HEK293 (cell line): Measurements from ENCODE around the gene TUBG2.

Source experiments
- CTCF ChIA-PET: fragments of 350-600 bp; formaldehyde crosslinking; extraction: SDS; loops from one replicate; lab custom pipeline; 2021; ENCODE audit warnings: antibody characterized with exemption; lab: Yijun Ruan, JAX
- POLR2A ChIA-PET: fragments of 300-600 bp; formaldehyde crosslinking; extraction: SDS; loops from one replicate; lab custom pipeline; 2020; ENCODE audit warnings: antibody characterized with exemption, inconsistent platforms; lab: Yijun Ruan, JAX
- H3K27ac ChIP-seq: fragments of 200-500 bp; sonication (Bioruptor generic); 2 replicates; pipeline ENCODE4 v1.5.1; 2014; ENCODE audit warnings: low read depth, low read length, control low read depth, inconsistent platforms; ENCODE audit errors: extremely low read depth
- H3K36me3 ChIP-seq, 2 experiments: fragments of 200-500 bp in 1 of 2; sonication (Bioruptor generic) in 1 of 2; 1 replicate in 1 of 2; 2 replicates in 1 of 2; pipeline ENCODE4 v1.5.1; 2014 to 2017; ENCODE audit warnings: inconsistent platforms in 2 of 2, low read length in 2 of 2; ENCODE audit not compliant: control insufficient read depth in 2 of 2, insufficient read depth in 1 of 2
- H3K4me1 ChIP-seq: fragments of 200-500 bp; sonication (Bioruptor generic); 2 replicates; pipeline ENCODE4 v1.5.1; 2014; ENCODE audit warnings: mild to moderate bottlenecking, low read length, inconsistent platforms; ENCODE audit not compliant: control insufficient read depth, insufficient read depth
- H3K4me3 ChIP-seq: 2 replicates; pipeline ENCODE4 v1.5.1; 2011; ENCODE audit warnings: low read depth, mild to moderate bottlenecking, control low read depth, low read length, moderate library complexity
- H3K9me3 ChIP-seq: fragments of 200-500 bp; sonication (Bioruptor generic); 2 replicates; pipeline ENCODE4 v1.5.1; 2014; ENCODE audit warnings: low read depth, low read length, inconsistent platforms; ENCODE audit not compliant: control insufficient read depth, insufficient read depth
- OVOL3 ChIP-seq: fragments of 450-650 bp; formaldehyde crosslinking; IDR thresholded peaks from 2 replicates; pipeline ENCODE4 v1.5.1; 2016; ENCODE audit warnings: missing biosample characterization, missing genetic modification characterization
- TCF7L2 ChIP-seq: IDR thresholded peaks from 2 replicates; pipeline ENCODE4 v1.6.1; 2011; ENCODE audit warnings: low read depth, mild to moderate bottlenecking, inconsistent platforms, low read length, moderate library complexity, borderline replicate concordance
- ZNF211 ChIP-seq: fragments of 450-650 bp; formaldehyde crosslinking; IDR thresholded peaks from 2 replicates; pipeline ENCODE4 v1.5.1; 2016; ENCODE audit warnings: low read depth, missing biosample characterization, missing genetic modification characterization
- ZNF214 ChIP-seq: fragments of 450-650 bp; formaldehyde crosslinking; IDR thresholded peaks from 2 replicates; pipeline ENCODE4 v1.5.1; 2017; ENCODE audit warnings: missing biosample characterization, mild to moderate bottlenecking, missing genetic modification characterization, borderline replicate concordance
- ZNF335 ChIP-seq: fragments of 450-650 bp; formaldehyde crosslinking; conservative IDR thresholded peaks from 2 replicates; pipeline ENCODE4 v1.5.1; 2016; ENCODE audit warnings: missing biosample characterization, missing genetic modification characterization
- ZNF366 ChIP-seq: fragments of 450-650 bp; formaldehyde crosslinking; conservative IDR thresholded peaks from 2 replicates; pipeline ENCODE4 v1.5.1; 2016; ENCODE audit warnings: missing biosample characterization, missing genetic modification characterization
- ZNF416 ChIP-seq: fragments of 450-650 bp; formaldehyde crosslinking; IDR thresholded peaks from 2 replicates; pipeline ENCODE4 v1.5.1; 2016; ENCODE audit warnings: missing biosample characterization, missing genetic modification characterization
- ZNF473 ChIP-seq: fragments of 450-650 bp; formaldehyde crosslinking; IDR thresholded peaks from 2 replicates; pipeline ENCODE4 v1.5.1; 2017; ENCODE audit warnings: missing biosample characterization, missing genetic modification characterization
- ZNF544 ChIP-seq: fragments of 450-650 bp; formaldehyde crosslinking; IDR thresholded peaks from 2 replicates; pipeline ENCODE4 v1.5.0; 2017; ENCODE audit warnings: missing biosample characterization, missing genetic modification characterization
- ZNF549 ChIP-seq: fragments of 450-650 bp; IDR thresholded peaks from 2 replicates; pipeline ENCODE4 v1.5.1; 2018; ENCODE audit warnings: missing biosample characterization, missing genetic modification characterization, mild to moderate bottlenecking, inconsistent platforms, moderate library complexity
- ZNF621 ChIP-seq: fragments of 450-650 bp; formaldehyde crosslinking; IDR thresholded peaks from 2 replicates; pipeline ENCODE4 v1.5.1; 2017; ENCODE audit warnings: missing biosample characterization, missing genetic modification characterization
- ZNF701 ChIP-seq: fragments of 450-650 bp; formaldehyde crosslinking; IDR thresholded peaks from 2 replicates; pipeline ENCODE4 v1.5.1; 2016; ENCODE audit warnings: missing biosample characterization, missing genetic modification characterization
- ZNF76 ChIP-seq: fragments of 450-650 bp; formaldehyde crosslinking; IDR thresholded peaks from 2 replicates; pipeline ENCODE4; 2016; ENCODE audit warnings: low read depth, missing biosample characterization, missing genetic modification characterization, borderline replicate concordance
- TF ChIP-seq, protein P1 (sequence below): fragments of 450-650 bp; formaldehyde crosslinking; optimal IDR thresholded peaks from 2 replicates; pipeline ENCODE3; 2016; ENCODE audit warnings: missing biosample characterization, mild to moderate bottlenecking, missing genetic modification characterization
- TF ChIP-seq, protein P2 (sequence below): IDR thresholded peaks from 2 replicates; pipeline ENCODE4 v1.6.1; 2011; ENCODE audit warnings: mild to moderate bottlenecking, low read depth, low read length, borderline replicate concordance
- TF ChIP-seq, protein P3 (sequence below): fragments of 450-650 bp; formaldehyde crosslinking; IDR thresholded peaks from 2 replicates; pipeline ENCODE4 v1.5.1; 2016; ENCODE audit warnings: missing biosample characterization, missing genetic modification characterization
- TF ChIP-seq, protein P4 (sequence below): fragments of 450-650 bp; formaldehyde crosslinking; conservative IDR thresholded peaks from 2 replicates; pipeline ENCODE4 v1.5.1; 2016; ENCODE audit warnings: low read depth, missing biosample characterization, missing genetic modification characterization
- TF ChIP-seq, protein P5 (sequence below): fragments of 450-650 bp; formaldehyde crosslinking; IDR thresholded peaks from 2 replicates; pipeline ENCODE4 v1.5.1; 2016; ENCODE audit warnings: missing biosample characterization, missing genetic modification characterization
- TF ChIP-seq, protein P6 (sequence below): fragments of 450-650 bp; formaldehyde crosslinking; IDR thresholded peaks from 2 replicates; pipeline ENCODE4 v1.5.1; 2016; ENCODE audit warnings: missing biosample characterization, missing genetic modification characterization

The TUBG2 gene

DNA sequence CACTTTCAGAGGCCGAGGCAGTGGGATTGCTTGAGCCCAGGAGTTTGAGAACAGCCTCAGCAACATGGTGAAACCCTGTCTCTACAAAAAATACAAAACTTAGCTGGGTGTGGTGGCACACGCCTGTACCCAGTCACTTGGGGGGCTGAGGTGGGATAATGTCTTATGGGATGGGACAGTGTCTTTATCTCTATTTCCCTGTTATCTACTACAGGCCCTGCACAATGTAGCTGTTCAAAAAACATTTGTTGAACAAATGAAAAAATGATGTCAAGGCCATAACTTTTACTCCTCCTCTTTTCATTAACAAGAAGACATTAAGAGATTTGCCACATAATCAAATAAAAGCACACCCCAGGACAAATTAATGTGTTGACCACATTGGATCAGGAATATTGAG, 35.8 kb upstream of the TUBG2 start:
- Histone ChIP-seq H3K4me3 (no peak overlapping the region), H3K36me3 (no peaks in the 10 kb centered on the region), H3K9me3 (no peaks in the 10 kb centered on the region), H3K27ac (no peak overlapping the region), H3K4me1 (no peaks in the 10 kb centered on the region)
- POLR2A ChIA-PET, result interaction anchor here (0.6 to 2.0 kb wide), 4 partner anchors 10 to 217 kb away, joined by 3 to 12 read pairs (median 3); partner anchors contain the start of genes RETREG3 and TUBG1
- CTCF ChIA-PET, result interaction anchor here (1.0 to 1.5 kb wide), 7 partner anchors 10 to 201 kb away, joined by 3 to 6 read pairs (median 4); partner anchors contain the start of genes BECN1 and PLEKHH3
- TF ChIP-seq ZNF544 (no peak), ZNF416 (tag by site-specific recombination) (no peak), ZNF701 (tag by site-specific recombination) (no peak), OVOL3 (tag by site-specific recombination) (no peak), ZNF76 (tag by site-specific recombination) (no peak), ZNF473 (tag by site-specific recombination) (no peak), TCF7L2 (no peak), ZNF621 (tag by site-specific recombination) (no peak), ZNF214 (no peak), ZNF211 (tag by site-specific recombination) (no peak)
- TF ChIP-seq, protein P1, sequence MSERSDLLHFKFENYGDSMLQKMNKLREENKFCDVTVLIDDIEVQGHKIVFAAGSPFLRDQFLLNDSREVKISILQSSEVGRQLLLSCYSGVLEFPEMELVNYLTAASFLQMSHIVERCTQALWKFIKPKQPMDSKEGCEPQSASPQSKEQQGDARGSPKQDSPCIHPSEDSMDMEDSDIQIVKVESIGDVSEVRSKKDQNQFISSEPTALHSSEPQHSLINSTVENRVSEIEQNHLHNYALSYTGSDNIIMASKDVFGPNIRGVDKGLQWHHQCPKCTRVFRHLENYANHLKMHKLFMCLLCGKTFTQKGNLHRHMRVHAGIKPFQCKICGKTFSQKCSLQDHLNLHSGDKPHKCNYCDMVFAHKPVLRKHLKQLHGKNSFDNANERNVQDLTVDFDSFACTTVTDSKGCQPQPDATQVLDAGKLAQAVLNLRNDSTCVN, result no peak
- TF ChIP-seq, protein P2, sequence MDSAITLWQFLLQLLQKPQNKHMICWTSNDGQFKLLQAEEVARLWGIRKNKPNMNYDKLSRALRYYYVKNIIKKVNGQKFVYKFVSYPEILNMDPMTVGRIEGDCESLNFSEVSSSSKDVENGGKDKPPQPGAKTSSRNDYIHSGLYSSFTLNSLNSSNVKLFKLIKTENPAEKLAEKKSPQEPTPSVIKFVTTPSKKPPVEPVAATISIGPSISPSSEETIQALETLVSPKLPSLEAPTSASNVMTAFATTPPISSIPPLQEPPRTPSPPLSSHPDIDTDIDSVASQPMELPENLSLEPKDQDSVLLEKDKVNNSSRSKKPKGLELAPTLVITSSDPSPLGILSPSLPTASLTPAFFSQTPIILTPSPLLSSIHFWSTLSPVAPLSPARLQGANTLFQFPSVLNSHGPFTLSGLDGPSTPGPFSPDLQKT, result no peak
- TF ChIP-seq, protein P3, sequence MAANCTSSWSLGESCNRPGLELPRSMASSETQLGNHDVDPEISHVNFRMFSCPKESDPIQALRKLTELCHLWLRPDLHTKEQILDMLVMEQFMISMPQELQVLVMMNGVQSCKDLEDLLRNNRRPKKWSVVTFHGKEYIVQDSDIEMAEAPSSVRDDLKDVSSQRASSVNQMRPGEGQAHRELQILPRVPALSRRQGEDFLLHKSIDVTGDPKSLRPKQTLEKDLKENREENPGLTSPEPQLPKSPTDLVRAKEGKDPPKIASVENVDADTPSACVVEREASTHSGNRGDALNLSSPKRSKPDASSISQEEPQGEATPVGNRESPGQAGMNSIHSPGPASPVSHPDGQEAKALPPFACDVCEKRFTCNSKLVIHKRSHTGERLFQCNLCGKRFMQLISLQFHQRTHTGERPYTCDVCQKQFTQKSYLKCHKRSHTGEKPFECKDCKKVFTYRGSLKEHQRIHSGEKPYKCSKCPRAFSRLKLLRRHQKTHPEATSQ (tag by site-specific recombination), result no peak
- TF ChIP-seq, protein P4, sequence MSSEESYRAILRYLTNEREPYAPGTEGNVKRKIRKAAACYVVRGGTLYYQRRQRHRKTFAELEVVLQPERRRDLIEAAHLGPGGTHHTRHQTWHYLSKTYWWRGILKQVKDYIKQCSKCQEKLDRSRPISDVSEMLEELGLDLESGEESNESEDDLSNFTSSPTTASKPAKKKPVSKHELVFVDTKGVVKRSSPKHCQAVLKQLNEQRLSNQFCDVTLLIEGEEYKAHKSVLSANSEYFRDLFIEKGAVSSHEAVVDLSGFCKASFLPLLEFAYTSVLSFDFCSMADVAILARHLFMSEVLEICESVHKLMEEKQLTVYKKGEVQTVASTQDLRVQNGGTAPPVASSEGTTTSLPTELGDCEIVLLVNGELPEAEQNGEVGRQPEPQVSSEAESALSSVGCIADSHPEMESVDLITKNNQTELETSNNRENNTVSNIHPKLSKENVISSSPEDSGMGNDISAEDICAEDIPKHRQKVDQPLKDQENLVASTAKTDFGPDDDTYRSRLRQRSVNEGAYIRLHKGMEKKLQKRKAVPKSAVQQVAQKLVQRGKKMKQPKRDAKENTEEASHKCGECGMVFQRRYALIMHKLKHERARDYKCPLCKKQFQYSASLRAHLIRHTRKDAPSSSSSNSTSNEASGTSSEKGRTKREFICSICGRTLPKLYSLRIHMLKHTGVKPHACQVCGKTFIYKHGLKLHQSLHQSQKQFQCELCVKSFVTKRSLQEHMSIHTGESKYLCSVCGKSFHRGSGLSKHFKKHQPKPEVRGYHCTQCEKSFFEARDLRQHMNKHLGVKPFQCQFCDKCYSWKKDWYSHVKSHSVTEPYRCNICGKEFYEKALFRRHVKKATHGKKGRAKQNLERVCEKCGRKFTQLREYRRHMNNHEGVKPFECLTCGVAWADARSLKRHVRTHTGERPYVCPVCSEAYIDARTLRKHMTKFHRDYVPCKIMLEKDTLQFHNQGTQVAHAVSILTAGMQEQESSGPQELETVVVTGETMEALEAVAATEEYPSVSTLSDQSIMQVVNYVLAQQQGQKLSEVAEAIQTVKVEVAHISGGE (tag by site-specific recombination), result no peak

DNA sequence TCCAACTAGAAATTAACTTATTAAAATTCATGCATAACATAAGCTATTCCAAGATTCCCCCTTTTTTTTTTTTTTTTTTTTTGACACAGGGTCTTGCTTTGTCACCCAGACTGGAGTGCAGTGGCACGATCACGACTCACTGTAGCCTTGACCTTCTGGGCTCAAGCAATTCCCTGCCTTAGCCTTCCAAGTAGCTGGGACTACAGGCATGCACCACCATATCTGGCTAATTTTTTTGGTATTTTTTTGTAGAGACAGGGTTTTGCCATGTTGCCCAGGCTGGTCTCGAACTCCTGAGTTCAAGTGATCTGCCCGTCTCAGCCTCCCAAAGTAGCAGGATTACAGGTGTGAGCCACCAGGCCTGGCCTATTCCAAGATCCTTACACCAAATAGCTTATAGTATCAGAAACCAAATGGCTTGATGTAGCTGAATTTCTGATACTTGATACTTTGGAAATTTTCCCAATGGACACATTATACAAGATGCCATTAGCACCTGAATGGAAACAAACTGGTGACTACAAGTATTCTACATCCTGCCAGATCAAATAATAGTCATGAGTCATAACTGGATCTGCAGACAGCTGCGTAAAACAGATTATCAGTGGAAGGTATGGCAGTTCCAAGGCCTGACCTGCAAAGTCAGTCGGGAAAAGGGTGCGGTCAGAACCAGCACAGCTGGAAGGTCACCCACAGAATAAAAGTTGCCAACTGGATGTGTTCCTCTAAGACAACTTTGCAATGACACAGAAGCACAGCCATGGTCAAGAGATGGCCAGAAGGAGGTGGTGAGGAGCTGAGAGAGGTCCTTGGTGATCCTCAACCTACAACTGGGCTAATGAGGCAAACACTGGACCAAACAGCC, 35.1 kb upstream of the TUBG2 start:
- POLR2A ChIA-PET, result interaction anchor here (0.6 to 2.0 kb wide), 4 partner anchors 11 to 218 kb away, joined by 3 to 12 read pairs (median 3); partner anchors contain the start of genes RETREG3 and TUBG1
- no peaks in the 10 kb centered on the region for H3K9me3 ChIP-seq
- no peaks in the 10 kb centered on the region for H3K36me3 ChIP-seq
- no peaks in the 10 kb centered on the region for H3K4me1 ChIP-seq
- CTCF ChIA-PET, result interaction anchor here (0.6 to 1.5 kb wide), 9 partner anchors 13 to 770 kb away, joined by 3 to 6 read pairs (median 4); partner anchors contain the start of gene PLEKHH3
- H3K27ac ChIP-seq, result no peak overlapping the region
- no peak overlapping the region for H3K4me3 ChIP-seq
- TF ChIP-seq ZNF549 (tag by site-specific recombination) (no peak), ZNF366 (tag by site-specific recombination) (peak; percentile 58; the same call in 1 of the 2 replicates), ZNF335 (tag by site-specific recombination) (peak; percentile 29; the same call in 1 of the 2 replicates)
- TF ChIP-seq, protein P5, sequence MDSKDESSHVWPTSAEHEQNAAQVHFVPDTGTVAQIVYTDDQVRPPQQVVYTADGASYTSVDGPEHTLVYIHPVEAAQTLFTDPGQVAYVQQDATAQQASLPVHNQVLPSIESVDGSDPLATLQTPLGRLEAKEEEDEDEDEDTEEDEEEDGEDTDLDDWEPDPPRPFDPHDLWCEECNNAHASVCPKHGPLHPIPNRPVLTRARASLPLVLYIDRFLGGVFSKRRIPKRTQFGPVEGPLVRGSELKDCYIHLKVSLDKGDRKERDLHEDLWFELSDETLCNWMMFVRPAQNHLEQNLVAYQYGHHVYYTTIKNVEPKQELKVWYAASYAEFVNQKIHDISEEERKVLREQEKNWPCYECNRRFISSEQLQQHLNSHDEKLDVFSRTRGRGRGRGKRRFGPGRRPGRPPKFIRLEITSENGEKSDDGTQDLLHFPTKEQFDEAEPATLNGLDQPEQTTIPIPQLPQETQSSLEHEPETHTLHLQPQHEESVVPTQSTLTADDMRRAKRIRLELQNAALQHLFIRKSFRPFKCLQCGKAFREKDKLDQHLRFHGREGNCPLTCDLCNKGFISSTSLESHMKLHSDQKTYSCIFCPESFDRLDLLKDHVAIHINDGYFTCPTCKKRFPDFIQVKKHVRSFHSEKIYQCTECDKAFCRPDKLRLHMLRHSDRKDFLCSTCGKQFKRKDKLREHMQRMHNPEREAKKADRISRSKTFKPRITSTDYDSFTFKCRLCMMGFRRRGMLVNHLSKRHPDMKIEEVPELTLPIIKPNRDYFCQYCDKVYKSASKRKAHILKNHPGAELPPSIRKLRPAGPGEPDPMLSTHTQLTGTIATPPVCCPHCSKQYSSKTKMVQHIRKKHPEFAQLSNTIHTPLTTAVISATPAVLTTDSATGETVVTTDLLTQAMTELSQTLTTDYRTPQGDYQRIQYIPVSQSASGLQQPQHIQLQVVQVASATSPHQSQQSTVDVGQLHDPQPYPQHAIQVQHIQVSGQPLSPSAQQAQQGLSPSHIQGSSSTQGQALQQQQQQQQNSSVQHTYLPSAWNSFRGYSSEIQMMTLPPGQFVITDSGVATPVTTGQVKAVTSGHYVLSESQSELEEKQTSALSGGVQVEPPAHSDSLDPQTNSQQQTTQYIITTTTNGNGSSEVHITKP, result 0 out of 2 replicates have a peak, but pooled peaks have one; percentile 38
- TF ChIP-seq, protein P6, sequence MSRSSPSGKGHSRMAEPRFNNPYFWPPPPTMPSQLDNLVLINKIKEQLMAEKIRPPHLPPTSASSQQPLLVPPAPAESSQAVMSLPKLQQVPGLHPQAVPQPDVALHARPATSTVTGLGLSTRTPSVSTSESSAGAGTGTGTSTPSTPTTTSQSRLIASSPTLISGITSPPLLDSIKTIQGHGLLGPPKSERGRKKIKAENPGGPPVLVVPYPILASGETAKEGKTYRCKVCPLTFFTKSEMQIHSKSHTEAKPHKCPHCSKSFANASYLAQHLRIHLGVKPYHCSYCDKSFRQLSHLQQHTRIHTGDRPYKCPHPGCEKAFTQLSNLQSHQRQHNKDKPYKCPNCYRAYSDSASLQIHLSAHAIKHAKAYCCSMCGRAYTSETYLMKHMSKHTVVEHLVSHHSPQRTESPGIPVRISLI (tag by site-specific recombination), result peak; percentile 67; the same call in 1 of the 2 replicates
